DMS79 (cell line): Measurements from ENCODE around the gene SYNPR.

ENCODE experiments used
- DNase-seq: peaks from one replicate; lab custom pipeline; 2025; lab: John Stamatoyannopoulos, UW

SYNPR gene

DNA sequence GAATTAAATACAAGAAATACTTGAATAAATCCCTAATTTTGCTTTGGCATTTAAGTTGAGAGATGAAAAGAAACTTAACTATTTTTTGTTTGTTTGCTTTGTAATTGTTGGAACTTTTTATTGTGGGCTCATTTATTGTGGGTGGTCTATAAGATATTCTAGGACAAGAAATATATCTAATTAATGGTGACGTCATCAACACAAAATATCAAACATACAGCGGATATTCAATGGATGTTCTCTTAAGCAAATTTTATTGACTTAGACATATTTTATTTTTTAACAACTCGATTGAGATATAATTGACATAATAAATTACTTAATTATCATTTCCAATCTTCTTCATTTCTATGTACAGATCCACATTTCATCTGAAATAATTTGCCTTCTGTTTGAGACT lies 30.0 kb downstream of the SYNPR start:
- no peak for DNase-seq

DNA sequence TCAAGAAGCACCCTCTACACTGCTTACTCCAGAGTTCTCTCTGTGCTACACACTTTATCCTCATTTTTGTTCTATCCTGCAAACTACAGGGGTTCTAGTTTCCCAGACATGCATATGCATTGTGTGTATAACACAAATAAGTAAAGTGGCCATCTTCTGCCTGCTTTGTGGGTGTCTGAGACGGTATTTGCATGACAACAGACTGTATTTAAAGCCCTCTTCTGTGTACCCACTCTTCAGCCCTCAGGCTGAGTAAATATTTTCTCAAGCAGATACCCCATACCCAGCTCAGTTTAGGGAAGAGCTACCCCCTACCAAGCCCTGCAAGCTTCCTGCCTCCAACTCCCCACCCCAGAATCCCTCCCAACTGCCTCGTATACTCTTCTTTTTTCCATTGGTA lies 31.7 kb downstream of the SYNPR start:
- no peak for DNase-seq

DNA sequence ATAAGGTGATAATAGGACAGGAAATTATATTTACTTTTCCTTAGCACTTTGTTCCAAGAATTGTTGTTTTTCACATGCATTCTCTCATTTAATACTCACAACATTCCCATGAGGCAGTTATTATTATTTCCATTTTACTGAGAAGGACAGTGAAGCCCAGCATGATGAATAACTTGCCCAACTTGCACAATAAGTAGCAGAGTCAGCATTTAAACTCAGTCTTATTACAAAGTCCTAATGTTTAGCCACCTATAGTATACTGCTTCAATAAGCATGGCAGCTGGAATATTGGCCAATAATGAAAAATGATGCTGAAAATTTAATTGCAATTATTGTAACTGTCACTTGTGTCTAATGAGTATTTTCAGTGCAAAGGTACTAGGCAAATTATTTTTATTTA lies 45.7 kb downstream of the SYNPR start:
- DNase-seq: no peak

DNA sequence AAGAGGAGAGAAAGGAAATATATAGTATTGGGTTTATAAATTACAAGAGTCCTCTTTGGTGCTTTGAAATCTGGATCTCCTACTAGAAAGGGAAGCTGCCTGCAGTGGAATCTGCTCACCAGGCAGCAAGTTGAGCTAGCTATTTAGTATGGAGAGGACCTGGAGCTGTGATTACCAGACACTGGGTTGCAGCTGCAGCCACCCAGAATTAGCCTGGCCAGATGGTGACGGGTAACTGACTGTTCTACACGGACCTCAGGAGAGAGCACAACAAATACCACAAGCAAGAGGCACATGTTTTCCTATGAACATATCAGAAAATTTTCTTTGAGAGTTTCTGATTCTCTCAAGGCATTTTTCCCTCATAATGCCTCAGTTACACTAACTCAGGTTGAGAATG lies 46.5 kb downstream of the SYNPR start:
- DNase-seq: no peak

DNA sequence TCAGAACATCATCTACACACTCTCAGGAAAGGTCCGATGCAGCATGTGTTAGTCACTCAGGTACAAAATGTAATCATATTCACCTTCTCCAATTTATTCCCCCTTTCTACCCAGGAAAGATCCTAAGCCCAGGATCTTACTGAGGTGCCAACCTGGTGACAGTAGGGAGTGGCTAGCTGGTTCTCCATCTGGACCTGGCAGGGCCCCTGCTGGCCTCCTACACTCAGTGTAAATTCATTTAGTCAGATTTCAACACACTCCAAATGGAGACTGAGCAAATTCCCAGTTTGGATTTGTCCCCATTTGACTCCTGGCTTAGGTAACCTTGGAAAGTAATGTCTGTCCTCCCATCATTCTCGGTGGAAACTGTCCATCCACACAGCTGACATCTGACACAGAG lies 47.3 kb downstream of the SYNPR start:
- no peak for DNase-seq

DNA sequence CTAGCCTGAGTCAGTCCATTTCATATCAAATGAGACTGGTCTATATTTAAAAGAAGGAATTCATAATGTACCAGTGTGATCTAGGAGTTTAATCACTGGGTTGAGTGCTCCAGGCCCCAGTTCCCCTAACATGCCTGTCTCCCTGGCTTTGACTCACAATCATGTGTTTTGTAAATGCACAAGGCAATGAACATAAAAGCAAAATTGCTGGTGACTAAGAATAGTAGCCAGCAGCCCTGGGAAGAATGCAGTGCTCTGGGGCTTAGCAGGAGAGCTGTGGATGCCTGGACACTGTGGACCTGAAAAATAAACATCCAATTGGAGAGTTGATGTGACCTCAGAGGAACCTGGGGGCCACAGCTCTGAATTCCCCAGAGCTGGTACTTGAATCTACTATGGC lies 50.3 kb downstream of the SYNPR start:
- DNase-seq: no peak

DNA sequence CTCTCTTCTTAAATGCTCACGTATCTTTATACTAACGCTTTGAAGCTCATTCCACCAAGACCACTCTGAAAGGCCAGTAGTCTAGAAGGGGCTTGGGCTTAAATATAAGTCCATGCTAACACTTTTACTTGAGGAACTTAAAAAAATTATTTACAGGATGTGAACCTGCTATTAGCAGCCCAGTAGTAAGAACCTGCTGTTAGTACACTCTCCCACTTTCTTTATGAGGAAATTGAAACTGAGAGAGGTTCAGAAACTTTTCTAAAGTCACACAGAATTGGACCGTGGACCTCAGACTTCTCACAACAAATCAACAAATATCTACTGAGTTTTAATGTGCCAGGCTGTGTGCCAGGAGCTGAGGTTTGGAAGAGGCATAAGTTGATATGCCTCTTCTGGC lies 53.4 kb downstream of the SYNPR start:
- no peak for DNase-seq

DNA sequence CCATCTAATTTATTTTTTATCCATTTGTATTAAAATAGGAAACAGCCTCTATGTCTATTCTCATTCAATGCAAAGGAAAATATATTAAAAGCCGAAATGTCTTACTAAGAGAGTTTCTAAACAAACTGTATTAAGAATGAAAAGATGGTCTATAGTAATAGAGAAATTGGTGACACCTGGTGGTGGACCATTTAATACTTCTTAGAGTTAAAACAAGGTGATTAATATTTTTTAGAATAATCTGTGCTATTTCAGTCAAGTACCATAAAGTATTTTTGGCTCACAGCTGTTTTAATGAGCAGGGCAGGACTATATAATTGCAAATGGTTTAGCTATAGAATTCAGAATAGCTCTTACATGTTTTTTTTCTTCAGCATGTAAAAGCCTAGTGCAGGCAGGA lies 55.7 kb downstream of the SYNPR start:
- no peak for DNase-seq

DNA sequence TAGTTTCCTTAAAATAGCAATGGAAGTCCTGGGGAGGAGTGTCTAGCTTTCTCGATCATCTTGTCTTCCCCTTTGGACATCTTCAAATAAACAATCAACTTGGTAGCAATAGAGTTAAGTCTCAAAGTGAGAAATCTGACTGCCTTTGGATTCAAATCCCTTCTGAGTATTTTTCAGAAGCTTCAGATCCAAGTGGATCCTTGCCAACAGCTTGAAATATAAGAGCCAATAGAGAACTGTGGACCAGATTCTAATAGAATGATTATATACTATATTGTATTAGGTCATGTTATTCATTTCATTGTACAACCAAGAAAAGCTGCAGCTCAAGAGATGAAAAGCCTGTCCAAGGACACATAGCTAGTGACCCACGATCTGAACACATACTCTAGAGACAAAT lies 60.2 kb downstream of the SYNPR start:
- no peak for DNase-seq

DNA sequence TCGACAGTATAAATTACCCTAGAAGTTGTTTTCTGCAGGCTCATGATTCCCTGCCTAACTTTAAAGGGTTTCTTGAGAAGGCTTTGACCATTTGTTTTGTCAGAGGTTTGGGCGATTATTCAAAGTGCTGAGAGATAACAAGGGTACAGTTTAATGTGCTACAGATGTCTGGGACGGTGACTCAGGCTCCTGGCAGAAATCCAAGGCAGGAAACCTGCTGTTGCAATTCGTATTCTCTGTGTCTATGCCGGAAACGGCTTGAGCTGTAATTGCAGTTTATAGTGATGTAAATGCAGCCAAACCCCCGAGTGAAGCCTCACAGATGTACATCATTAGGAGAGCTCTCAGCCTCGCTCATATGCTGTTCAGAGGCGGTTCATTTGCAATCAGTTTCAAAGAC lies 65.6 kb downstream of the SYNPR start:
- DNase-seq: peak; percentile 25

DNA sequence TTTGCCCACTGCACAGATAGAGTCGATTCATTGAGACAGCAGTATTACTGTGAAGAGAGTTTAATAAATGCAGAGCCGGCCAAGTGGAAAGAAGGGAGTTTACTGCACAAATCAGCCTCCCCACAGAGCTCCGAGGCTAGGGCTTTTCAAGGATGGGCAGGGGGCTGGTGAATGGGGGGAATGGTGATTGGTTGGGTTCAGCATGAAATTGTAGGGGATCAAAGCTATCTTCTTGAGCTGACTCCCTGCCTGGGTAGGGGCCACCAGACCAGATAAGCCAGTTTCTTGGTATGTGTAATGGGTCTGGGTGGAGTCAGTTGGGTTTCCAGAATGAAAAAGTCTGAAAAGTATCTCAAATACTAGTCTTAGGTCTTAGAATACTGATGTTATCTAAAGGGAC lies 66.6 kb downstream of the SYNPR start:
- DNase-seq: no peak

DNA sequence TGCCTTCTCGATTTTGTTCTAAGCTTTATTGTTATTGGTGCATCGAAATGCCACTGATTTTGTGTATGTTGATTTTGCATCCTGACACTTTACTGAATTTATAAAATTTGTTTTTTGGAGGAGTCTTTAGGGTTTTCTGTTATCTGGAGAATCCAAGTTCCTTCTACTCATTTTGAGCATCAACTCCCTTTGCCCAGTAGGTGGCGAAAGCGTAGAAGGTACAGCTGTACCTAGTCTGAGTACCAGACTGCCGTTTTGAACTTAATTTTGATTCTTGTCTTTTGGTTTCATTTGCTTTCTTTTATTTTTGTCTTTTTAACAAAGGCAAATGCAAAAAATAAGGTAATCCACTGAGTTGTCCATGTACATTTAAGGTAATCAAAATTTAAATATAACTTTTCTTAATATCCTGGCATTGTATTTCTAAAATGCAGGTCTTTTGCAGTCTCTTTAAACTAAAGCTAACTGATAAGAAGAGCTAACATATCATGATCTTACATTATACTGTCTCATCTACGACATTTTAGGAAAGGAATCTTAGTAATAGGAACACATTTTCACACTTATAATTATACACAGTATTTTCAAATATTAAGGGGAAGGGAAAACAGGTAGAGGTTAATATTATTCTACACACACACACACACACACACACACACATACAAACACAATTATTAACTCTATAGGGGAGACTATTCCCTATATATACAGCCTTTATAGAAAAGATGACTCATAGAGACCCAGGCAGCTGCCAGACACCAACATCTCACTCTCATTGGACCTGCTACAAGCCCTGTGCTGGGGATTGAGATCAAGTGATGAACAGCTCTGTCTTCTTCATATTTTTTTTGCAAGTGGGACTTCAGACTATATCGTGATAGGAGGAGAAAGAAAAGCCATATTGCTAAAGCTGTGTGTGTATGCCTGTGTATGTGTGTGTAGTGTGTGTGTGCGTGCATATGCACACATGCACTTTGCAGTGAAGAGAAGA lies 71.8 kb downstream of the SYNPR start:
- DNase-seq: no peak

DNA sequence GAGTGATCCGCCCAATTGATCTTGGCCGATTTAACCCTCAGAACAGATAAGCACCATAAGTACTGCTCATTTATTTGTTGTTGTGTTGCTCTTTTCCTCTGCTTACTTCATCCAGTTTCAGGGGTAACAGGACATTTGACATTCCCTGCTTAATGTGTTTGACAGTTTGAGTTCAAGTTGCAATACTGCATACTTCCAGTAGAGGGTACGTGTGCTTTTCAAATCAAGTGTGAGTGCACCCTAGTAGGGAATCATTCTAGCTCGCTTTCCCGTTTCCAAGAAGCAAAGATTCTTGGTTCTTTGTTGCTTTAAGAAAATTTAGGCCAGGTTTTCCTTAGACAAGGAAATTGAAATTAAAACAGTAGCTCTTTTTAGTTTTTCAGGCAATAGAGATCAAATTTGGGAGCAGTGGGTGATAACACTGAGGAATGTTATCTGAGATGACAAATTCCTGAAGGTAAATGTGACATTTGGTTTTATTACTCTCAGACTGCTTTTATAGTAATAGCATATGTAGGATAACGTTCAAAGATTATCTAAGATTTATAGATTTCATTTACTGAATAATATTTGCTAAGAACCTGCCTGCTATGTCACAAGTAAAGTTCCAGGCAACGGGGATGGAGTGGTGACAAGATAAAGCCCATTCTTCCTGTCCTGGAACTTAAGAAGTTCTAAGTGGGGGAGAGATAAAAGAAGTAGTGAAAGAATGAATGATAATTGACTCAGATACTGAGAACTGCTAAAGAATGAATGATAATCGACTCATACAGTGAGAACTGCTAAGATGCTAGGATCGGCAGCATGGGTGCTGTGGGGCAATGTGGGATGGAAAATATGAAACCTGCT lies 73.3 kb downstream of the SYNPR start:
- DNase-seq: no peak

DNA sequence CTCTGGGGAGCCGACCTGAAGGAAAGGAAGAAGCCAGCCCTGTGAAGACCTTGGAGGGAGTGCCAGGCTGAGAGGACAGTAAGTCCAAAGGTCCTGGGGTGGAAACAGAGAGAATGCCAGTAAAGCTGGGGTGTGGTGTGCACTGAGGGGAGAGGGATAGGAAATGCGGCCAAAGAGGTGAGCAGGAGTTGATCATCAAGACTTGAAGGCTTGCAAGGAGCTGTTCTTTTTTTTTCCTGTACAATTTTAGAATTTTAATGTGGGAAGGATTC lies 73.8 kb downstream of the SYNPR start:
- DNase-seq: no peak

DNA sequence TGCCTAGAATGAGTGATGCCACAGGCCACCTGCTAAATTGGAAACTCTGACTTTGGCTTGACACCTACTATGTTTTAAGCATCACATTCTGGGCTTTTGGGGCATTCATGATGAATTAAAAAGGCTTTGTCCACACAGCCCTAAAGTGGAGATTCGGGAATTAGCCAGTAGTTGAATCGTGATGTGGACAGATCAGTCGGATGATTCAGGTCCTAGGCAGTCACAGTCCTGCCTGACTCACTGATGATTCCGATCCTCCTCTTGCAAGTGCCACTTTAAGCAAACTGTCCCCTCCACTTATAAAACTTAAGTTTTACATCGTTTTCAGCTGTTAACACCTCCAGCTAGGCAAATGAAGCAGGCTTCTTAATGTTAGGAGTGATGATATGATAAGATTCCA lies 75.3 kb downstream of the SYNPR start:
- no peak for DNase-seq

DNA sequence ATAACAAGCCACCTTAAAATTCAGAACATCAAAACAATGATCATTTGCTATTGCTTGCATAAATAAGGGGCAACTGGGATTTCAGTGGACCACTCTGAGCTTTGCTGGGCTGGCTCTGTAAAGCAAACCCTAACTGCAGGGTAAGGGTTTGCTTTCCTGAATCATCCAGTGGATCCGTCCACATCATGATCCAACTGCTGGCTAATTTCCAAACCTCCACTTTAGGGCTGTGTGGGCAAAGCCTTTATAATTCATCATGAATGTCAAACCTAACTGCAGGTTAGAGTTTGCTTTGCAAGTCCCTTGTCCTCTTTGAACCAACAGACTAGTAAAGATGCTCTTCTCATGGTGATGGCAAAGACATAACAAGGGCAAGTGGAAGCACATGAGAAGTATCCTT lies 76.1 kb downstream of the SYNPR start:
- no peak for DNase-seq

DNA sequence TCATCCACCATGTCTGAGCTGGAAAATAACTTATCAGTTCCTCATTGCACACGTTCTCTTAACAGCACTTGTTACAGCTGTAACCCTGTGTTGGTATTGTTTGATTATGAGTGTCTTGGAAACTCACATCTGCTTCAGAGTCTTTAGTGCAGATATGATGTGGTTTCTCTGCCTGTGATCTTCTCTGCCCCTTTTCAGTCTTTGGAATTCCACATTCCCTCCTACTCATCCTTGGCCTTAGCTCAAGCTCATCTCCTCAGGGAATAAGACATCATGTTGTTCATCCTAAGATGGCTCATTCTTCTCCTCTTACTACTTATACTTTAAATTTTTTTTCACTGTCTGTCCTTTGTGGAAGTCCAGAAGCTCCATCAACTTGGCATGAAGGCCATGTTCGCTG lies 77.7 kb downstream of the SYNPR start:
- no peak for DNase-seq

DNA sequence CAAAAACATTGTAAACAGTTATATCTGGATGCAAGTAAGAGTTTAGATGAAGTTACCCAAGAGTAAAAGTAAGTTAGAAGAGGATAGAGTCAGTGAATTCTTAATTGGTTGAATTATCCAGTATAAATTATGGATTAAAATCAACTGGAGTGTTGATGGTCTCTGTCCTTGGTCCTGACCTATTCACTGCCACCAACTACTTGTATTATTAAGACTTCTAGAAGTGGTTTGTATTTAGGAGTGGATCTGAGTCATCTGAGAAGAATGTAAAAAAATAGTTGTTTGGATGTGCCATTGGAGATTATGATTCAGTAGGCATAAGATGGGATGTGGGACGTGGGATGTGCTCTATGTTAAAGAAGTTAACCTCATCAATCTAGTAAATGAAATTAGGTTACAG lies 86.4 kb downstream of the SYNPR start:
- no peak for DNase-seq

DNA sequence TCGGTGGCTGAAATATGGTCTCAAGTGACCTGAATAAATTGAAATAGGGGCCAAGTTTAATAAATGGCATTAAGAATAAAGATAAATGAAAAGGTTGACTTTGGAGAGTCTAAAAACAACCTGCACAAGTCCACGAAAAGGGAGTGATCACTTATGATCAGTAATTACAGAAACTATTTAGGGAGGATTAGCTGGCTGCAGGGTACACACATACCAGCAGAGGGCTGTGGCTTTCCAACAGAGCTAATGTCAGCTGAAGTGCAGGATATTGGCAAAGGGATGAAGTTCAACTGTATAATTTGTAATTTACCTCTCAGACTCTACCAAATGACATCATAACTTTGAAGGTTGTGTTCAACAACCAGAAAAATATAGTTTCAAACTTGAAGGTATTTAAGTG lies 86.8 kb downstream of the SYNPR start:
- no peak for DNase-seq

DNA sequence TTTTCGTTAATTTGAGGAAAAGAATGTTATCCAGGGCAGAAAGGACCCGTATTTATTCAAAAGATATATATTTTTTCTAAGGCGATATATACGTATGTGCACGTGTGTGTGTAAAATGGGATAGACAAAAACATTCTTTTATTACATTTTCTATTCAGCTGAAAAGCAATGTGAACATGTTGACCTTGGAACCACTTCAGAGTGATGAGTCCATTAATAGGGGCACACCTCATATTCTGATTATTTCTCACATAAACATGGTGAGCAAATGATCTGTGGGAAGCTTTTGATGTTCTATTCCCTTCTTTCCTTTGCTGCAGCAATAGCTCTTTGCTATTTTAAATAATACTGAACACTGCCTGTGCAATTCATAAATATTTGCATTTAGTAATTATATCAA lies 87.6 kb downstream of the SYNPR start:
- no peak for DNase-seq

DNA sequence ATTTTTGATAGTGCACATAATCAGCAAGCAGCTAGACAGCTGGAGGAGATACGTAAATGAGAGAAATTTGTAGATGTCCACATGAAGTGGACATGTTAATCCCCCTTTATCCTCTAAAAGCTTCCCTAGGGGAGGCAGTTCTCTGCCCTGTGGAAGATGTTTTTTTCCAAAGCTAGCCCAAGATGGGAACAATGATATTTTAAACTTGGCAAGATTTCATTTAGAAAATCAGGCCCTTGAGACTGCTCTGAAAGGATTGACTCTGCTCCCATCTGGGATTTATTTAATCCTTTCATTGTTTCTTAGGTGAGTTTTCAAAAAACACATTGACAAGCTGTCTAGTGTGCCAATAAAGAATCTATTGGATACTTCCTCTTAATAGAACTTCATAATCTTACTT lies 92.0 kb downstream of the SYNPR start:
- no peak for DNase-seq

DNA sequence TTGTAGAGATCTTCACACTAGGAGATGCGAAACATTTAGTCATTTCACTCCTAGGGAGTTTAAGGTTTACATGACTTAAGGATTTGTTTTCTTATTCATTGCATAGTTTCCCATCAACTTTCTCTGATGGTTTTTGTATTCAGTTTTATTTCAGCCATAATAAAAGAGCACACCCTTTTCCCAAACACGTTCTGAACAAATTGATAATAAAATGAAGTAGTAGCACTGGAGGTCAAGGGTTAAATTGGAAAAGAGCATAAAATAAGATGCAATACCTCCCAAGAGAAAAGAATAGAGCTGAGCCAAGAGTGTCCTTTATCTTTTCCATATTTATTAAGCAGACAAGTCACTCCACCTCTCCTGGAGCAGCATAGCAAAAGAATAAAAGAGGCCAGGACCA lies 104.9 kb downstream of the SYNPR start:
- DNase-seq: no peak

DNA sequence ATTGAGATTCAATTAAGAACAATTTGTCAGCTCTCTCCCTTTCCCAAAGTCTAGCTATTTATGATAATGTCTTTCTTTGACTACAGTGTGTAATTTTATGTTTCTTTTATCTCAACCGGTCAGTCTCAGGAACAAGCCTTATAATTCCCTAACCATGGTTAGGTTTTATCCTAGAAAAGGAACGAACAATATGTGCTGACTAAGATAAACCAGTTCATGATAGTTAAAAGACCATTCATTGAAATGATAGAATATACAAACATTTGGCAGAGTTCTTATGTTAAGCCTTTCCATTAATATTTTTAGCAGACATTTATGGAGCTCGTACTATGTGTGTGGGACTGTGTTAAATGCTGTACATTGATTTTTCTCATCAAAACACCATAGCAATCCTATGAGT lies 106.3 kb downstream of the SYNPR start:
- DNase-seq: no peak

DNA sequence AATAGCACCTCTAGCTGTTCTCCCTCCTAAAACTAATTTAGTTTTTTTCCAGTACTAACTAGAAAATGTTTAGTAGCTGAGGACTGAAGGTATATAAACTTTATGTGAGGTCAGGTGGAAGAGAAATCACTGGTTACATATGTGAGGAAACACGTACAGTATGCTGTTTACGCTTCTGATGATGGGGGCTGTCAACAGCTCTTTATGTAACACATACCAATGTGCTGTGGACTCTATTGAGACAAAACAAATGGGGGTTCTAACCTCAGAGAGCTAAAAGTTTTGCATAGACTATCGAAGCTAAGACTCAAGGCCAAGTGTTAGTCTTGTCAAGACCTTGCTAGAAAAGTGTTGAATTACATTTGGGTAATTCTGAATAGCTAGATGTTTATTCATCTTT lies 107.5 kb downstream of the SYNPR start:
- DNase-seq: no peak
